NCI-H524 treated with DMSO at 0.1 percent for 48 hours (cell line): Measurements from ENCODE around the gene TMEM79.

Experiments used
- DNase-seq: peaks from one replicate; lab custom pipeline; 2025; lab: John Stamatoyannopoulos, UW

Gene TMEM79, protein sequence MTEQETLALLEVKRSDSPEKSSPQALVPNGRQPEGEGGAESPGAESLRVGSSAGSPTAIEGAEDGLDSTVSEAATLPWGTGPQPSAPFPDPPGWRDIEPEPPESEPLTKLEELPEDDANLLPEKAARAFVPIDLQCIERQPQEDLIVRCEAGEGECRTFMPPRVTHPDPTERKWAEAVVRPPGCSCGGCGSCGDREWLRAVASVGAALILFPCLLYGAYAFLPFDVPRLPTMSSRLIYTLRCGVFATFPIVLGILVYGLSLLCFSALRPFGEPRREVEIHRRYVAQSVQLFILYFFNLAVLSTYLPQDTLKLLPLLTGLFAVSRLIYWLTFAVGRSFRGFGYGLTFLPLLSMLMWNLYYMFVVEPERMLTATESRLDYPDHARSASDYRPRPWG

DNA sequence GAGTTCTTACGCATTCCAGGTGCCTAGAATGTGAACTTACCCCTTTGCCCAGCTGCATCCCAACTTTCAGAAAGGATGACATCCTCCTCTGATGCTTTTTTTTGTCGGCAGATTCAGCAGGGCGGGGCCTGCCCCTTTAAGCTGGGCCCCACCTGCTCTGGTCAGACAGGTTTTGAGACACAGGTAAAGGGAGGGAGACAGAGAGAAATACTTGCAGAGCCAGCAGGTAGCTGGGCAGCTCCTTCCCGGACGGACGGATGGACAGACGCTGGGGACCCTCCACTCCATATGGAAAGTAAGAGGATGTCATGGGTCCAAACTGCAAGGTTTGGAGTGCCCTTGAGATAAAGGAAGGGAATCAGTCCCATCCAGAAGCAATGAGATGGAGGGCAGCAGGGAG is at the start of gene TMEM79:
Gene TMEM79, plus strand, starts transcription at position 214 of the 400 bp plus-strand sequence. CDS start 902 bp downstream, outside the sequence.
- no peak for DNase-seq

DNA sequence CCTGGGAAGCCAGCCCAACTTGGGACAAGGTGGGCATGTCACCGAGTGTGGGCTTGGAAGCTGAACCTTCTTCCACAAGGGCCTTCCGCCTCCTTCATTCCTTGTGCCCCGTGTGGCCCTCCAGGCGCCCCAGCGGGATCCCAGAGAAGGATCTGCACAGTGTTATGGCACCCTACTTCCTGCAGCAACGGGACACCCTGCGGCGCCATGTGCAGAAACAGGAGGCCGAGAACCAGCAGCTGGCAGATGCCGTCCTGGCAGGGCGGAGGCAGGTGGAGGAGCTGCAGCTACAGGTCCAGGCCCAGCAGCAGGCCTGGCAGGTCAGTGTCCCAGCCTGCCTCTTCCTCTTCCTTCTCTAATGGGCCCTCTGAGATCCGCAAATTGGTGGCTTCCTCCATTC is 48.0 kb upstream of the TMEM79 start:
- DNase-seq: no peak

DNA sequence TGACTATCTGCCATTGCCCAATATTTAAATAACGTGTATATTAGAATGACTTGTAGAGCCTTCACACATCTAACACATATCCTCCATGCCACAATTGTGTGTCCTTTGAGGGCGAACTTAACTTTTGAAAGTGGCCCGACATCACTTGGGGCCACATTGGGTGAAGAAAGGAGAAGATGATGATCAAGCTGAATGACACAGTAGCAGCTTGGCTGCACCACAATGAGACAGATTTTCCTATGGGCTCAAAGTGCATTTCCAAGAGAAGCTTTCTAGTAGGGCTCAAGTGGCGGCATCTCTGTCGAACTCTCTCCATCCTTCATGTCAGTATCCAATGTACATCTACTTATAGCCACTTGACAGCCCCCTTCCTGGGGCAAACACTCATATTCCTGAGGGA is 45.9 kb upstream of the TMEM79 start:
- DNase-seq: no peak

DNA sequence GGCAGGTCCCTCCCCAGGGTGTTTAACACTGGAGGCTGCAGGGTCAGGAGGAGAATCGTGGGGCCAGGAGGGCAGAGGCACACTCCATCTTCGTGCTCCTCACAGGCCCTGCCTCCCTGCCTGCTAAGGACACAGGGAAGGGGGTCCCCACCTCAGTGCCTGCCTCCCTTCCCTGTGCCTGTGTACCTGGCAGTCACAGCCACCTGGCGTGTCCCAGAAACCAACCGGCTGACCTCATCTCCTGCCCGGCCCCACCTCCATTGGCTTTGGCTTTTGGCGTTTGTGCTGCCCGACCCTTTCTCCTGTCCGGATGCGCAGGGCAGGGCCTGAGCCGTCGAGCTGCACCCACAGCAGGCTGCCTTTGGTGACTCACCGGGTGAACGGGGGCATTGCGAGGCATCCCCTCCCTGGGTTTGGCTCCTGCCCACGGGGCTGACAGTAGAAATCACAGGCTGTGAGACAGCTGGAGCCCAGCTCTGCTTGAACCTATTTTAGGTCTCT is 42.8 kb upstream of the TMEM79 start:
- DNase-seq: no peak

DNA sequence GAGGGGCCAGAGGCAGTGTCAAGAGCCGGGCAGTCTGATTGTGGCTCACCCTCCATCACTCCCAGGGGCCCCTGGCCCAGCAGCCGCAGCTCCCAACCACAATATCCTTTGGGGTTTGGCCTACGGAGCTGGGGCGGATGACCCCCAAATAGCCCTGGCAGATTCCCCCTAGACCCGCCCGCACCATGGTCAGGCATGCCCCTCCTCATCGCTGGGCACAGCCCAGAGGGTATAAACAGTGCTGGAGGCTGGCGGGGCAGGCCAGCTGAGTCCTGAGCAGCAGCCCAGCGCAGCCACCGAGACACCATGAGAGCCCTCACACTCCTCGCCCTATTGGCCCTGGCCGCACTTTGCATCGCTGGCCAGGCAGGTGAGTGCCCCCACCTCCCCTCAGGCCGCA is 42.2 kb upstream of the TMEM79 start, which contains the start of gene BGLAP:
Gene BGLAP, plus strand, starts transcription at position 259 of the 400 bp plus-strand sequence. Its CDS starts 48 bp downstream, at position 307.
- no peak for DNase-seq

DNA sequence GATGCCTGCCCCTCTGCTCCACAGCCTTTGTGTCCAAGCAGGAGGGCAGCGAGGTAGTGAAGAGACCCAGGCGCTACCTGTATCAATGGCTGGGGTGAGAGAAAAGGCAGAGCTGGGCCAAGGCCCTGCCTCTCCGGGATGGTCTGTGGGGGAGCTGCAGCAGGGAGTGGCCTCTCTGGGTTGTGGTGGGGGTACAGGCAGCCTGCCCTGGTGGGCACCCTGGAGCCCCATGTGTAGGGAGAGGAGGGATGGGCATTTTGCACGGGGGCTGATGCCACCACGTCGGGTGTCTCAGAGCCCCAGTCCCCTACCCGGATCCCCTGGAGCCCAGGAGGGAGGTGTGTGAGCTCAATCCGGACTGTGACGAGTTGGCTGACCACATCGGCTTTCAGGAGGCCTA is 41.4 kb upstream of the TMEM79 start:
- DNase-seq: no peak

DNA sequence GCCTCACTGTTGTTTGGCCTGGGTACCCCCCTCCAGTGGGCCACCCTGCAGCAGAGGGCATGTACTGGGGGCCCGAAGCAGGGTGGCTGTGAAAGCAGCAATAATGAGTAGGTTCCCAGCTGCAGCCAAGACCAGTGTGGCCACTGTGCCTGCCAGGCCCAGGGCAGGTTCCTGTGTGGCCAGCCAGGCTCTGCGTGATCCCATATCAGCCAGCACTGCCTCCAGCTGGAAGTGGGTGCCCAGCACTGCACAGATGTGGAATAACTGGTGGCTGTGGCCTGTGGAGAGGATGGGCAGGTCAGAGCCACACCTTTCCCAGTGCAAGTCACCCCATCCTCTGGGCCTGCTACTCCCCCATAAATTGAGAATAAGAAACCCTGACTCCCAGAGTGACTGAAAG is 40.0 kb upstream of the TMEM79 start:
- no peak for DNase-seq

DNA sequence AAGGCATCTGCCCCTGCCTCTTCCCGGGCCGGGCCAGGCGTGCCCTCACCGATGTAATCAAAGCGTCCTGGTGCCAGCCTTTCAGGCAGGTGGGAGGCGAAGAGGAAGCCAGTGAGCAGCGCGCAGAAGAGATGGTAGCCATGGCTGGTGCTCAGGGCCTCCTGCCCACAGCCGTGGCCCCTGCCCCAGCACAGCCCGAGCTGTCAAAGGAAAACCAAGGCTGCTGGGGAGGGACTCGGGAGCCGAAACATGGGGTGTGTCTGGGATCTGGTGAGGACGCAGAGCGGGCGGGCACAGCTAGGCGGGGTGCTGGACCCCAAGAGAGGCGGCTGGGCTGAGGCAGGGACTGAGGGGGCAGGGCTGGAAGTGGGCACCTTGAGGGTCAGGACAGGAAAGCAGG is 39.4 kb upstream of the TMEM79 start:
- no peak for DNase-seq

DNA sequence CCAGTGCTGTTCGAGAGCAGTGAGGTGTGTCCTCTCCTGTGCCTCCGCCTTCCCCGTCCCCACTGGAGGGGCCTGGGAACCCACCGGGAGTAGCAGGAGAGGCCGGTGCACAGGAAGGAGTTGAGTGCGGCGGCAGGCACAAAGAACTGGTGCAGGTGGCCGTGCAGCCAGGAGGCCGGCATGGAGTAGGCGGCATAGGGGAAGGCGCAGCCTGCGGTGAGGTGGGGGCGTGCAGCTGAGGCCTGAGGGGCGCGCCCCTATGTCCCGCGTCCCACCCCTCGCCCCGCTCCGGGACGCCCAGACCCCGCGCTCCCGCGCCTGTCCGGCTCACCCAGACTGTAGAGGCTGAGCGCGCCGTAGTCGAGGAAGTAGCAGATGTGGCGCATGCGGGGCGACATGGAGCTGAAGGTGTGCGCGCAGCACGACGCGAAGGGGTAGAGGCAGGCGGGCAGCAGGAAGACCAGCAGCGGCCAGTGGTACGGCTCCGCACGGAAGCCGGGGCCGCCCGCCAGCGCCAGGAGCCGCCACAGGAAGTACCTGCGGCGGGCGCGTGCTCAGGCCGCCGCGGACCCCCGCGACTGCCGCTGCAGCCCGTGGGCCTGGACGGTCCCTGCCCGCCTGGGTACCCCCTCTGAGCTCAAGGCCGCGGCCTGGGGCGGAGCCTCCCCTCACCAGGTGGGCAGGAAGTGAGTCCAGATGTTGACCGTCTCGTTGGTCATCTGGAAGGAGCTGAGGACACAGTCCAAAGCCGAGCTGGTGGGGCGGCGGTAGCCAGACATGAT is 38.5 kb upstream of the TMEM79 start:
- no peak for DNase-seq

DNA sequence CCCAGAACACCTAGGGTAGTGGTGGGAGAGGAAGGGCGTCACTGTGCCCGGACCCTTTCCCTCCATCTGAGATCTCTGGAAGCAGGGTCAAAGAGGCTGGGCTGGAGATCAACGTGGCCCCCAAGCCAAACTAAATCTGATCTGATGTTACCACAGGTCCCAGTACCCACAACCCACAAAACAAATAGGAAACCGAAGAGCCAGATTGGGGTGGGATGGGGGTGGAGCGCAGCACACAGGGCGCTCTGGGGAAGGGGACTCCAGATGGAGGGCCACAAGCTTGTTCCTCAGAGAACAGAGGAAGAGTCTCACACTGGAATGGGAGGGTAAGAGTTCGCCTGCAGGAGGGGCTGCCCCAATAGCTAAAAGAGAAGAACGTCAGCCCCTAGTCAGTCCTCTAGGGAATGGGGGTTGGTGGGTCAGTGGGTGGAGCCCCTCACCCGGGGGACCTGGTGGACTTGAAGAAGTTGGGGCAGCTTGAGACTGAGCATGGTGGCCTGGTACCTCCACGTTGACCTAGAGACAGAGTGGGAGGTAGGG is 37.8 kb upstream of the TMEM79 start:
- no peak for DNase-seq

DNA sequence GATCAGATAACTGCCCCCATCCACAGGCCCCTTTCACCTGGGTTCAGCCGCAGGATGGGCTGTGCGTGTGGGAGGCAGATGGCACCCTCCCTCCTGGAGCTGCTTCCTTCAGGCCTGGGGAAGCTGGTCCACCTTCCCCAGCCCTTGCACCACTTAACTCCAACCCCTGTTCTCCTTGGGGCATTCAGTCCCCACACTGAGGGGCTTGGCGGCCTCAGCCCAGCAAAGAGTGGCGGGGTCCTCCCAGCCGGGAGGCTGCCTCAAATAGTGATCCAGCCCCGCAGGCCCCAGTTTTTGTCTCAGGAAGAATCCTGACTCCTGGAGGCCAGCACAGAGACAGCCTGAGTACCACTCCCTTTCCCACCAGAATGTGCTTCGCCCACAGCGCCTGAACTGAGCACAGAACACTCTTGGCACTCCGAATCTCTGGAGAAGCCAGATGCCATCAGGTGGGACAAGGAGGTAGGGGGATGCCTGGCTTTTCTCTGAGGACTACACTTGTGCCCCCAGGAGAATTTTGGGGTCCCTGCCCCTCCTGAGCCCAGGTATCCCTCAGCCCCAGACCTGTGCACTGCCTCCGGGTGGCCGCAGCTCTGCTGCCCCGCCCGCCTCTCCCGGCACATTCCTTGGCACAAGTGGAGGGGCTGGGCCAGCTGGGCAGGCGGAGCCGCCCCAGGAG is 37.2 kb upstream of the TMEM79 start:
- no peak for DNase-seq

DNA sequence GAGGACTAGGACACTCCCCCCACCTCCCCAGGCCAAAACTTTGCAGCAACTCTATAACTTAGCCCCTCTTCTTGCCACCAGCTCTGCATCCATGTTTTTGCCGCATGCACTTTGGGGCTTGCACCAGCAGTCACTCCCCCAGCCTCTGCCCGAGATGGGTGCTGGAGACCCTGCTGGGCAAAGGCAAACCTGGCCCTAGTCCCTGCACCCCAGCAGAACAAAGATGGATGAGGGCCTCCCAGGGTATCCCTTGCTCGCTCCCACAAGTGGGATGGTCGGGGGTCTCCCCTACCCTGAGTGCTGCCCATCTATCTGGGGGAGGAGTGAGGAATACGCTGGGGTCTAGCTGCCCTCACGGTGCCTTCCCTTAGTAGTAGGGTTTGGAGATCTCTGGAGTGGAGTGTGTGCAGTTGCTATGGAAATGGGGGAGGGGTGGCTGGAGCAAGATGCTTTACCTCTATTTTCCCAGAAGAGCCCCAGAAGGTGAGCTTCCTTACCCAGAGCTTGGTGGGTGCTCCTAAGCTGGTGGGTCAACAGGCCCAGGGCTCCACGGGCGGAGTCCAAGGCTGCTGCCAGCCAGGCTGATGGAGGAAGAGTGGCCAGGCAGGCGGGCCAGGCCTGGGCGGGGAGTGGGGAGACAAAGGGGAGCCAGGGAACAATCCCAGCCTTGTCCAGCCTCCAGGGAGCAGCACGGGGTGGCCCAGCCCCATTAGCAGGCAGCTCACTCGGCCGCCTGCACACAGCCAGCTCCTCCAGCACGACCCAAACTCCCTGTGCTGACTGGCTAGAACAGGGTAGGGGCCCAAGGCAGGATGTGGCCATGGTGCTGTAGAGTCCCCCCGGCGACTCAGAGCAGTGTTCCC is 36.4 kb upstream of the TMEM79 start, which contains the start of gene PAQR6:
Gene PAQR6, minus strand, starts transcription at position 597 of the 863 bp plus-strand sequence. CDS start 1,325 bp downstream, outside the sequence.
- DNase-seq: no peak

DNA sequence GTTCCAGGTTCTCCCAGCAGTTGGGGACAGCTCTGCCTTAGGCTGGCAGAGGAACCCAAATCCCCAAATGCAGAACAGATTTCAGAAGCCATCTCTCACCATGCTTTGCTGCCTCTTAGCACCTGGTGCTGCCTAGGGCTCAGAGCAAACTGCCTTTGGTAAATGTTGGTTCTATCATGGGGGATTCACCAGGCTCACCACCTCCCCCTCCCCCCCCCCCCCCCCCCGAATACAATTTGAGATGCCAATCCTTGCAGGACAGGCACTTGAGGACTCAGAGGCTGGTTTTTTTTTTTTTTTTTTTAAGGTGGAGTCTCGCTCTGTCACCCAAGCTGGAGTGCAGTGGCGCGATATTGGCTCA is 35.8 kb upstream of the TMEM79 start:
- no peak for DNase-seq

DNA sequence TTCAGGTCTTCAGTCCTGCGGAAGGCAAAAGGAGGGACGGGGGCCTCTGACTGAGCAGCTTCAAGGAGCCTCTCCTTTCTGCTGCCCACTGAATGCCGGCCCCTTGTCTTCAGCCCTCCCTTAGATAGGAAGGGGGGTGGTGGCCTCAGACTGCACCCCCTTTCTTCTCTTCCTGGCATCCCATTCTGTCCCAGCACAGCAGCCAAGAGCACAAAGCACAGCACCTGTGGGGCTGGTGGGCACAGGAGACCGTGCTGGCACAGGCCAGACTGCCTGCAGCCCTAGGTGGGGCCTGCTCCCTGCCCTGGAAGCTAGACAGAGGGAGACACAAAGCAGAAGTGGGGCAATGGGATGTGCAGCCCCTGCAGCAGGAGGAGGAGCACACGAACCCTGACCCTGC is 34.5 kb upstream of the TMEM79 start:
- no peak for DNase-seq

DNA sequence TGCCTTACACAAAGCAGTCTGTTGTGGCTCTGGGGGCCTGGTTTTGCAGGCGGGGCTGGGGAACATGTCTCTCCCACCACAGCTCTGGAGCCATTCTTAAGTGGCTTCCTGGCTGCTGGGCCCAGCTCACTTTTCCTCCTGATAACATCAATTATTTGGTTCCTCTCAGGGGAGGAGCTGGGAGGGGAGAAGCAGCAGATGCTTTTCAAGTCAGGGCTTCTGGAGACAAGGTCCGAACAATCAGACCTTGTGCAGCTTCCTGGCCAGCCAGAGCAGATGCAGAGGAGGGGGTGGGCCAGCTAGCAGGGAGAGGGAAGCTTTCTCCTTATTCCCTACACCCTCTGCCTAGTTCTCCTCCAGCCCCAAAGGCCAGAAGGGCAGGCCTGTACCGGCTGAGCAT is 32.6 kb upstream of the TMEM79 start:
- no peak for DNase-seq

DNA sequence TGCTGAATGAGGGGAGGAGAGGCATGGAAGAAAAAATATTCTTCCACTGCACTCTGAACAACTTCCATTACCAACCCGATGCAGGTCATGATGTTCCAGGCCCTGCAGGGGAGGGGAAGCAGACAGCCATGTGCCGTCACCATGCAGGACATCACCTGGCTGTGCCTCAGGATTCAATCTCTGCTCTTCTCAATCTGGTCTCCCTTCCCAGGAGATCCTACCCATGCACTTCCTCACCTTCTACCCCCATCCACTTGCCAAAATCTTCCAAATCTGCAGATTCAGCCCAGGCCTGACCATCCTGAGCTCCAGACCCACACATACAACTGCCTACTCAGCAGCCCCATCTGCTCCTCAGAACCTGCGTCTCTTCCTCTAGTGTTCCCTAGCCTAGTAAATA is 30.5 kb upstream of the TMEM79 start:
- DNase-seq: no peak

DNA sequence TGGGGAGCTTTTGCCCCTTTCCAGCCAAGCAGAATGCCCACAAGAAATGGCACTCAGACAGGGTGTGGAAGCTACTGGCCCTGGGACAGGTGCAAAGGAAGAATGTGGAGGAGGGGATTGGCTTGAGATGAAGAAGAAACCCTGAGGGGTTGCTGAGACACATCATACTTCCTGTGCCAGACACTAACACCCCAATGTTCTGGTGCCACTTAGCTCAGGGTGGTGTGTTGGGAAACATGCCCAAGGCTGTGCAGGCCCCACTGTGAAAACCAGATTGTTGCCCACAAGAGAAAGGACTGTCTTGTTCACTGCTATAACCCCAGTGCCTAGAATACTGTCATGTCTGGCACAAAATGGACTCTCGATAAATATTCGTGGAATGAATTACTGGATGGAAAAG is 26.4 kb upstream of the TMEM79 start:
- DNase-seq: no peak

DNA sequence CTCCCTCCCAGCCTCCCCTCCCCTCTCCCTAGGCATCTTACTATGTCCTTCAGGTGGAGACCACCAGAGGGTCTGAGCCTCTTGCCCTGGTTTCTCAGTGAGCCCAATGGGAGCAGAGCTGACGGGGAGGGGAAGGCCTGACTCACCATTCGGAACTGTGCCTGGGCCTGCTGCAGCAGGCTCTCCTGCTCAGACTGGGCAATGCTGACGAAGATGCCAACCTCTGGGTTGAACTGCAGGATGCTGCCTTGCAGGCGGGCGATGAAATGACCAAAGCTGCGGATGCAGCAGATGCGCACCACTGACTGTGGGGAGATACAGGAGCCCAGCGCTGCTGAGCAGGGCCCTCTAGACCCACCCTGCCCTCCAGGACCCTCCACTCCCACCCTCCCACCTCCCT is 25.3 kb upstream of the TMEM79 start:
- no peak for DNase-seq

DNA sequence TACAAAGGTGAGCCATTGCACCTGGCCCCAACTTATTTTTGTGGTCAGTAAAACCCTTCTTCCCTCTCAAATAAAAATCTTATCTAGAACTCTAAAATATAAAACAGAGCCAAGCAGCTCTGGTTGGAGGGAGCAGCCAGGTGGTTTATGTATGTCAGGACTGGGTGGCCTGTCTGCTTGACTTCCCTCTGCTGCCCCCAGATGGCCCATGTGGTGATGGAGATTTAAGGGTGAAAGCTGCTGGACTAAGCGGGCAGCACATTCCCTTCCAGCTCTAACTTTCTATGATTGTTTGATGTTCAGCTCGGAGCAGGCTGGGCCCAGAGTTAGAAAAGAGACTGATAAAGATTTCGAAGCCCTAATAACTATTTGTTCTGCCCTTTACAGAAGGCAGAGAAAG is 24.3 kb upstream of the TMEM79 start:
- DNase-seq: no peak

DNA sequence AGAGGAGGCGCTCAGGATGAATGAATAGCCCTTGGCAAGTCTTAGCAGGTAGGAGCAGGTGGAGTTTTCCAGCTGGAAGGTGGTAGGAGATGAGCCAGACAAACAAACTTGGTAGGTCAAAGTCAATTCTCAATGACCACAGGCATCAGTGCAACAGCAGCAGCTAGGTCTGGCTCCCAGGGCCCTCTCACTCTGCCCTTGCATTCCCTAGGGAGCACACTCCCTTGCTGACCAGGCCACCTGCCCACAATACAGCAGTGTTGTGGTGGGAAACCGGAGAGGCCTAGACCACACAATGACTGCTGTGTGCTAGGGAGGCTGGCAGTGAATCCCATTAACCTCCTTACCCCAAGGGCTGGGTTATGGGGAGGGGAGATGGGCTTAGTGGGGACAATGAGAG is 23.2 kb upstream of the TMEM79 start:
- no peak for DNase-seq
